HepG2 (cell line): ENCODE measurements around the gene HSD3B7. TPM values are rescaled to one million over a fixed set of nuclear protein-coding genes. Genes with fewer than 3 reads are reported as not detected.
A peak's percentile ranks its signal among the peaks of the same experiment; 100 is the strongest.

Source experiments
- ATF3 ChIP-seq: sonication (generic); formaldehyde crosslinking; IDR thresholded peaks from 2 replicates; pipeline ENCODE4 v1.4.0; 2020; ENCODE audit warnings: missing genetic modification reagents
- ETV5 ChIP-seq: IDR thresholded peaks from 2 replicates; pipeline ENCODE4 v1.6.1; 2018; ENCODE audit warnings: missing biosample characterization, missing genetic modification reagents, inconsistent platforms, borderline replicate concordance
- KDM6A ChIP-seq: IDR thresholded peaks from 2 replicates; pipeline ENCODE4 v1.6.1; 2016; ENCODE audit warnings: low read depth
- NR2C2 ChIP-seq: sonication (generic); formaldehyde crosslinking; IDR thresholded peaks from 2 replicates; pipeline ENCODE4 v1.4.0; 2020; ENCODE audit warnings: missing genetic modification reagents, mild to moderate bottlenecking, moderate library complexity, borderline replicate concordance
- PCBP1 ChIP-seq: fragments of 200-400 bp; formaldehyde crosslinking; IDR thresholded peaks from 2 replicates; pipeline ENCODE4 v1.6.1; 2017; ENCODE audit warnings: mild to moderate bottlenecking, low read depth, low read length, borderline replicate concordance
- RELA ChIP-seq: sonication (generic); formaldehyde crosslinking; IDR thresholded peaks from 2 replicates; pipeline ENCODE4 v1.4.0; 2020; ENCODE audit warnings: missing genetic modification reagents
- SKIL ChIP-seq: sonication (generic); formaldehyde crosslinking; IDR thresholded peaks from 2 replicates; pipeline ENCODE4 v1.8.0; 2022; ENCODE audit warnings: missing genetic modification reagents, mild to moderate bottlenecking, moderate library complexity, borderline replicate concordance
- THYN1 ChIP-seq: sonication (generic); formaldehyde crosslinking; IDR thresholded peaks from 2 replicates; pipeline ENCODE4 v1.8.1; 2023; ENCODE audit warnings: low read depth, mild to moderate bottlenecking, moderate library complexity, missing genetic modification reagents, borderline replicate concordance
- ZKSCAN1 ChIP-seq: fragments of 150-350 bp; IDR thresholded peaks from 2 replicates; pipeline ENCODE4 v1.6.1; 2014; ENCODE audit warnings: low read length
- ZNF143 ChIP-seq: sonication (generic); formaldehyde crosslinking; IDR thresholded peaks from 2 replicates; pipeline ENCODE4 v1.4.0; 2020; ENCODE audit warnings: missing genetic modification reagents
- ZNF251 ChIP-seq: sonication (generic); formaldehyde crosslinking; IDR thresholded peaks from 2 replicates; pipeline ENCODE4 v1.9.0; 2021; ENCODE audit warnings: mild to moderate bottlenecking, missing genetic modification reagents
- ZNF253 ChIP-seq: sonication (generic); formaldehyde crosslinking; IDR thresholded peaks from 2 replicates; pipeline ENCODE4 v1.8.0; 2022; ENCODE audit warnings: mild to moderate bottlenecking, missing genetic modification reagents, borderline replicate concordance
- ZNF333 ChIP-seq: sonication (generic); formaldehyde crosslinking; IDR thresholded peaks from 2 replicates; pipeline ENCODE4 v1.4.0; 2020; ENCODE audit warnings: mild to moderate bottlenecking, missing genetic modification reagents, borderline replicate concordance
- ZNF337 ChIP-seq: sonication (generic); formaldehyde crosslinking; IDR thresholded peaks from 2 replicates; pipeline ENCODE4 v1.5.1; 2020; ENCODE audit warnings: missing genetic modification reagents, low read depth, mild to moderate bottlenecking, borderline replicate concordance
- ZNF441 ChIP-seq: sonication (generic); formaldehyde crosslinking; IDR thresholded peaks from 2 replicates; pipeline ENCODE4 v1.7.0; 2021; ENCODE audit warnings: missing genetic modification reagents, borderline replicate concordance
- ZSCAN29 ChIP-seq: sonication (generic); formaldehyde crosslinking; conservative IDR thresholded peaks from 2 replicates; pipeline ENCODE4 v1.4.0; 2020; ENCODE audit warnings: mild to moderate bottlenecking, missing genetic modification reagents
- polyA plus RNA-seq, 8 experiments: library from polyadenylated mRNA; depleted of rRNA in 3 of 8; stranded (reverse) in 7 of 8; unstranded in 1 of 8; fragments of >200 nt; fragmentation: Illumina TruSeq in 4 of 8; extraction: Trizol in 4 of 8; gene quantifications; 2 replicates each; pipeline versions ENCODE4 v1.2.1 to v1.2.3, GENCODE V29; 2011 to 2016; ENCODE audit warnings: low read depth in 4 of 8, missing spikeins in 1 of 8, mixed read lengths in 1 of 8; ENCODE audit not compliant: insufficient read depth in 1 of 8
- total RNA-seq, 5 experiments: library from RNA; depleted of rRNA; stranded (reverse); fragments of >200 nt; fragmentation: Illumina TruSeq; extraction: Trizol; gene quantifications; 2 replicates each; pipeline ENCODE4 v1.2.3, GENCODE V29; 2016; ENCODE audit warnings: low read depth in 1 of 5
- TF ChIP-seq, protein P1 (sequence below): sonication (generic); formaldehyde crosslinking; IDR thresholded peaks from 2 replicates; pipeline ENCODE4 v1.8.0; 2022; ENCODE audit warnings: missing genetic modification reagents, low read depth, mild to moderate bottlenecking, borderline replicate concordance
- TF ChIP-seq, protein P2 (sequence below): IDR thresholded peaks from 2 replicates; pipeline ENCODE4 v1.6.1; 2016
- TF ChIP-seq, protein P3 (sequence below): sonication (generic); formaldehyde crosslinking; IDR thresholded peaks from 2 replicates; pipeline ENCODE4 v1.9.0; 2021; ENCODE audit warnings: missing genetic modification reagents, mild to moderate bottlenecking, borderline replicate concordance

Gene HSD3B7
- total and polyA plus RNA-seq, 2 of the 13 experiments (the other 11 are each of a cell fraction or from before 2014, with no cell fraction given): 32.9 to 69.7 TPM

DNA sequence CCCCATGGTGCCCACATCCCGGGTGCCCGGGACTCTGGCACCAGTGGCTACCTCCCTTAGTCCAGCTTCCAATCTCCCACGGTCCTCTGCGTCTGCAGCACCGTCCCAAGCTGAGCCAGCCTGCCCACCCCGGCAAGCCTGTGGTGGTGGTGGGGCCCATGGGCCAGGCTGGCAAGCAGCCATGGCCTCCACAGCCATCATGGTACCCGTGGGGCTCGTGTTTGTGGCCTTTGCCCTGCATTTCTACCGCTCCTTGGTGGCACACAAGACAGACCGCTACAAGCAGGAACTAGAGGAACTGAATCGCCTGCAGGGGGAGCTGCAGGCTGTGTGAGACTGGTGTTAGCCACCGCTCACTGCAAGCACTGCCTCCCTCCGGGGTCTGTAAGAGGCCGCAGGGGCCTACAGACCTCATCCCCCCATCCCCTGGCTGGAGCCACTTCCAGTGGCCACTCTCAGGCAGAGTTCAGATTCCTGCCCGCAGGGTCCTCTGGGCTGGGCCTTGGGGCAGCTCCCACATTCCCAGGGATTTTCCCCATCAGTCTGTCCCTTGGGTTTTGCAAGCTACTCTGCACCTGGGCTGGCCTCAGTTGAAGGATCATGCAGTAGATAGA lies 31.4 kb upstream of the HSD3B7 start (continued):
- 0 out of 2 replicates have a peak, but pooled peaks have one; percentile 38 for TF ChIP-seq ATF3
- no peak; the same call in 1 of the 2 replicates for TF ChIP-seq ZNF143 (CRISPR knock-in tag)
- peak; percentile 73; the same call in 1 of the 2 replicates for TF ChIP-seq ZNF251
- TF ChIP-seq ZNF441 (CRISPR knock-in tag): 0 out of 2 replicates have a peak, but pooled peaks have one; percentile 10
- TF ChIP-seq ZNF333 (CRISPR knock-in tag): no peak
- TF ChIP-seq NR2C2 (CRISPR knock-in tag): no peak; the same call in 1 of the 2 replicates
- TF ChIP-seq ETV5 (CRISPR knock-in tag): peak; percentile 76; the same call in 1 of the 2 replicates
- TF ChIP-seq, protein P1, sequence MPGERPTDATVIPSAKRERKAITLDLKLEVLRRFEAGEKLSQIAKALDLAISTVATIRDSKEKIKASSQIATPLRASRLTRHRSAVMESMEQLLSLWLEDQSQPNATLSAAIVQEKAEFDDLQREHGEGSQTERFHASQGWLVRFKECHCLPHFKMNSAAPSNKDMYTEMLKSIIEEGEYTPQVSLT (CRISPR knock-in tag): no peak
- TF ChIP-seq SKIL (CRISPR knock-in tag): no peak
- no peak for TF ChIP-seq RELA (CRISPR knock-in tag)
- no peak for TF ChIP-seq KDM6A (CRISPR knock-in tag)
- TF ChIP-seq ZNF253: no peak
- TF ChIP-seq PCBP1: no peak
- no peak for TF ChIP-seq ZNF337 (CRISPR knock-in tag)
- no peak; the same call in 1 of the 2 replicates for TF ChIP-seq ZSCAN29 (CRISPR knock-in tag)
- no peak for TF ChIP-seq THYN1 (CRISPR knock-in tag)
- TF ChIP-seq, protein P2, sequence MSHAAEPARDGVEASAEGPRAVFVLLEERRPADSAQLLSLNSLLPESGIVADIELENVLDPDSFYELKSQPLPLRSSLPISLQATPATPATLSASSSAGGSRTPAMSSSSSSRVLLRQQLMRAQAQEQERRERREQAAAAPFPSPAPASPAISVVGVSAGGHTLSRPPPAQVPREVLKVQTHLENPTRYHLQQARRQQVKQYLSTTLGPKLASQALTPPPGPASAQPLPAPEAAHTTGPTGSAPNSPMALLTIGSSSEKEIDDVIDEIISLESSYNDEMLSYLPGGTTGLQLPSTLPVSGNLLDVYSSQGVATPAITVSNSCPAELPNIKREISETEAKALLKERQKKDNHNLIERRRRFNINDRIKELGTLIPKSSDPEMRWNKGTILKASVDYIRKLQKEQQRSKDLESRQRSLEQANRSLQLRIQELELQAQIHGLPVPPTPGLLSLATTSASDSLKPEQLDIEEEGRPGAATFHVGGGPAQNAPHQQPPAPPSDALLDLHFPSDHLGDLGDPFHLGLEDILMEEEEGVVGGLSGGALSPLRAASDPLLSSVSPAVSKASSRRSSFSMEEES (CRISPR knock-in tag): no peak
- TF ChIP-seq, protein P3, sequence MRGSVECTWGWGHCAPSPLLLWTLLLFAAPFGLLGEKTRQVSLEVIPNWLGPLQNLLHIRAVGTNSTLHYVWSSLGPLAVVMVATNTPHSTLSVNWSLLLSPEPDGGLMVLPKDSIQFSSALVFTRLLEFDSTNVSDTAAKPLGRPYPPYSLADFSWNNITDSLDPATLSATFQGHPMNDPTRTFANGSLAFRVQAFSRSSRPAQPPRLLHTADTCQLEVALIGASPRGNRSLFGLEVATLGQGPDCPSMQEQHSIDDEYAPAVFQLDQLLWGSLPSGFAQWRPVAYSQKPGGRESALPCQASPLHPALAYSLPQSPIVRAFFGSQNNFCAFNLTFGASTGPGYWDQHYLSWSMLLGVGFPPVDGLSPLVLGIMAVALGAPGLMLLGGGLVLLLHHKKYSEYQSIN (CRISPR knock-in tag): no peak
- no peak for TF ChIP-seq ZKSCAN1
